Ectodermal cell (in vitro differentiated cells): ENCODE results near the gene SERPINE1.

Experiments
- H3K27ac ChIP-seq: 2 replicates; pipeline ENCODE4 v1.7.0; 2013; ENCODE audit warnings: mild to moderate bottlenecking, low read depth, low read length; ENCODE audit not compliant: insufficient read depth, poor library complexity, severe bottlenecking
- H3K27me3 ChIP-seq: 2 replicates; pipeline ENCODE4 v1.7.0; 2013; ENCODE audit warnings: mild to moderate bottlenecking, low read length; ENCODE audit not compliant: insufficient read depth, control insufficient read depth, poor library complexity, severe bottlenecking
- H3K36me3 ChIP-seq: one replicate; pipeline ENCODE4 v1.7.0; 2013; ENCODE audit warnings: low read length; ENCODE audit not compliant: control insufficient read depth, insufficient read depth
- H3K4me1 ChIP-seq: one replicate; pipeline ENCODE4 v1.7.0; 2013; ENCODE audit warnings: low read length; ENCODE audit not compliant: control insufficient read depth, insufficient read depth
- H3K4me3 ChIP-seq: 2 replicates; pipeline ENCODE4 v1.7.0; 2013; ENCODE audit warnings: low read depth, low read length, control low read depth; ENCODE audit not compliant: insufficient read depth
- H3K9me3 ChIP-seq: 2 replicates; pipeline ENCODE4 v1.7.0; 2013; ENCODE audit warnings: mild to moderate bottlenecking, low read length, moderate library complexity; ENCODE audit not compliant: control insufficient read depth
- WGBS, 2 experiments: methylation state at CpG; one replicate each; pipeline ENCODE4 v1.1.7; 2013; ENCODE audit warnings: missing lambda C conversion rate in 2 of 2; 5-methylcytosine and 5-hydroxymethylcytosine counted together

Gene SERPINE1

DNA sequence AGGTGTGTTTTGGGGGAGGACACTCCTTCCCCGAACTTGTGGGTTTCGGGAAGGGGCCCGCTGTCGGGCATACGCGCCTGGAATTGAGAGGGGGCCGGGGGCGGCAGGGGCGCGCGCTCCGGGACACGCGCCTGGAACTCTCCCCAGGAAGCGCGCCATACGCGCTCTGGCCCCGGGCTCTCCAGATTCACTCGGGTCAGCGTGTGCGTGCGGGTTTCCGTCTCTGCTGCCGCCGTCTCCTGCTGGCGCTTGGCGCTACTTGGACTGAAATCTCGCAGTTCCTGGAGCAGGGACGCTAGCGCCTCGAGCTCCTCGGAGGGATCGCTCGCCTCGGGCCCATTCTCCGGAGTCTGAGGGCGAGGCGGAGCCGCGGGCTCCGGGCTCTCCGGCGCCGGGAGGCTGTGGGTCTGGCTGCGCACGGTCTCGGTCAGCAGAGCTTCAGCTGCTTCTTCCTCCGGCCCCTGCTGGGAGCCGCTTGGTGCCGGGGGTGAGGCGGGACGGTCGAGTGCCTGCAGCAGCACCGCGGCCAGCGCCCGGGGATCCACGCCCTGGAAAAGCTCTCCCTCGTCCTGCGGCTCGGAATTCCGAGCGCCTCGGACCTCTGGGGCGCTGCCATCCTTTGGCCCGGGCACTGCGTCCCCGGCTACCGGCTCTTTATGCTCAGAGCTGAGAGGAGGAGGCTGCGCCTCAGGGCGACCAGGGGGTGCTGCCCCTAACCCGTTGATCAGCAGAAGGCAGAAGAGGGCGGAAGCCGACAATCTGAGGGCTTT is 37.4 kb downstream of the SERPINE1 start:
- Histone ChIP-seq H3K4me3 (peak overlapping the region; percentile 35), H3K4me1 (peaks cover 57% of the 10 kb centered on the region), H3K27ac (no peak overlapping the region), H3K9me3 (no peaks in the 10 kb centered on the region), H3K36me3 (no peaks in the 10 kb centered on the region), H3K27me3 (peaks cover 82% of the 10 kb centered on the region)
- WGBS, 2 experiments: 1% methylated on average over 75 of the region's 75 CpGs

DNA sequence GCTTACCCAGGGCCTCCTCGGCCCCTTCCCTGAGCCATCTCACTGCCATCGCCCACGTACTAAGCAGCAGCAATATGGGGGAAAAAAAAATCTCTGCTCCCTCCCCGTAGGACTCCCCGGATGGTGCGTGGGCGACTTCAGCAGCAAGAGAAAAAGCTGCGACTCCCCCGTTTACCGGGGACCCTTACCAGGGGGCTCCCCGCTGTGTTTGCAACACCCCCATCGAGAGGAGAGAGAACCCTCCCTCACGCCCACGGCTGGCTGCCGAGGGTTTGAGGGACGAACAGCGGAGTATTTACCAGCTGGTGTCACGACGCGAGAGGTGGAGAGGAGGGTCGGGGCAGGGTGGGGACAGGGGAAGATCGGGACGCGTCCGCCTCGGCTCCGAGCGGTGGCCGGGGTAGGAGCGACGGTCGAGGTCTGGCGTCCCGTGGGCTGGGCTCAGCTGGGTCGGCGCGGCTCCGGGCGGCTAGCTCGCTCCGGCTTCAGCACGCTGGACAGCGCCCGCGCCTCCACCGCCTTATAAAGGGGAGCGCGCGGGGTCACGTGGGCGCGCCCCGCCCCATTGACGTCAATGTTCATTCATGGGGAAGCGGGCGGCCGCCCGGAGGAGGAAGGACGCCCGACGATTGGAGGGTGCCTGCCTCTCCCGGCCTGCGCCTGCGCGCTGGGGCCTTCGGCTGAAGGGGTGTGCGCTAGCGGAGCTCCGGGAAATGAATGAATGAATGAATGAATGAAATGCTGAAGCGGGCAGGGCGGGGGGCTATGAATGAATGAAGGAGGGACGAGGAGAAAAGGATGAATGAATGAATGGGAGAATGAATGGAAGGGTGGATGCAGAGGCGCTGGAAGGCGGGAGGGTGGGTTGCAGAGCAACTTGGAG is 38.4 kb downstream of the SERPINE1 start, which contains the start of gene VGF:
Gene VGF, minus strand, starts transcription at position 495 of the 883 bp plus-strand sequence. CDS start 726 bp downstream, outside the sequence.
- Histone ChIP-seq H3K27me3 (peaks cover 93% of the 10 kb centered on the region), H3K27ac (no peak within 1 kb of the TSS), H3K9me3 (no peaks in the 10 kb centered on the region), H3K4me3 (peak within 1 kb of the TSS; percentile 35), H3K4me1 (peaks cover 61% of the 10 kb centered on the region), H3K36me3 (no peaks in the 10 kb centered on the region)
- 1% methylated on average over 74 of the region's 74 CpGs for WGBS, 2 experiments

- Histone ChIP-seq H3K27ac (no peak overlapping the region), H3K4me3 (peak overlapping the region; percentile 3), H3K9me3 (no peaks in the 10 kb centered on the region), H3K36me3 (no peaks in the 10 kb centered on the region), H3K27me3 (peaks cover 99% of the 10 kb centered on the region), H3K4me1 (peaks cover 59% of the 10 kb centered on the region)
- WGBS, 2 experiments: 1% methylated on average over 32 to 36 of the region's 38 CpGs
These were observed 39.2 kb downstream of the SERPINE1 start for GRCh38 chr7:101165958-101166647.

GRCh38 chr7:101166648-101166908 is 39.7 kb downstream of the SERPINE1 start:
- WGBS, 2 experiments: 0 to 2% methylated on average over 8 to 11 of the region's 11 CpGs
- Histone ChIP-seq H3K27me3 (peaks cover 99% of the 10 kb centered on the region), H3K9me3 (no peaks in the 10 kb centered on the region), H3K27ac (no peak overlapping the region), H3K36me3 (no peaks in the 10 kb centered on the region), H3K4me1 (peaks cover 59% of the 10 kb centered on the region), H3K4me3 (no peak overlapping the region)

DNA sequence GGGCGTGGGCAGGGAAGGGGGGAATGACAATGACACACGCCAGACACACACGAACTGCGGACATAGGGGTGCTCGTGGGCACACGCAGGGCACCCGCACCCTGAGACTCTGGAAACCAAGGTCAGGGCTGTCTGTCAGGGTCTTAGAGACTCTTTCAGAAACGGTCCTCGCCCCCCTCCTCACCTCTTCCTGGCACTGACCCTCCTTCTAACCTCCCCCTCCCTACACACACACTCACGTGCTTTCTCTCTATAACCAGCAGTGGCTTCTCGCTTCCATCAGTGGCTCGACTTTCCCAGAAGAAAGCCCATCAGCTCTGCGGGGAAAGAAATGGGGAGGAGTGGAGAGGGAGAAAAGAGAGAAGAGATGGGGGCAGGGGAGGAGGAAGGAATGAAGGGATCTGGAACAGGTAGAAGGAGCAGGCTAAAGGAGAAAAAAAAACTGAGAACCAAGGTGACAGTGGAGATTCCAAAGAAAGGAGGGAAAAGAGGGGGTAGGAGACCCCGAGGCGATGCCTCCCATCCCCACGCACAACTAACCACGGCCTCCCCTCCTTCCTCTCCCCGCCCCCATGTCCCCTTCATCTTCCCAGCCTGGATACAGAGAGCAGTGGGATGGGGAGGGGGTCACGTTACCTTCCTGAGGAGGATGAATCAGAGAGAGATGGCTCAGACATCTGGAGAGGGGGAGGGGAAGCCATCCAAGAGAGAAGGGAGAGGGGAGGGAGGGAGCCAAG is 40.2 kb downstream of the SERPINE1 start:
- Histone ChIP-seq H3K9me3 (no peaks in the 10 kb centered on the region), H3K36me3 (no peaks in the 10 kb centered on the region), H3K27me3 (peaks cover 99% of the 10 kb centered on the region), H3K27ac (no peak overlapping the region), H3K4me3 (no peak overlapping the region), H3K4me1 (peaks cover 60% of the 10 kb centered on the region)
- WGBS, 2 experiments: 1% methylated on average over 14 of the region's 19 CpGs

GRCh38 chr7:101167645-101168411 is 40.9 kb downstream of the SERPINE1 start:
- H3K27ac ChIP-seq: no peak overlapping the region
- WGBS, 2 experiments: 4 to 6% methylated on average over 12 of the region's 12 CpGs
- no peaks in the 10 kb centered on the region for H3K36me3 ChIP-seq
- no peak overlapping the region for H3K4me3 ChIP-seq
- peaks cover 61% of the 10 kb centered on the region for H3K4me1 ChIP-seq
- peaks cover 99% of the 10 kb centered on the region for H3K27me3 ChIP-seq
- no peaks in the 10 kb centered on the region for H3K9me3 ChIP-seq

DNA sequence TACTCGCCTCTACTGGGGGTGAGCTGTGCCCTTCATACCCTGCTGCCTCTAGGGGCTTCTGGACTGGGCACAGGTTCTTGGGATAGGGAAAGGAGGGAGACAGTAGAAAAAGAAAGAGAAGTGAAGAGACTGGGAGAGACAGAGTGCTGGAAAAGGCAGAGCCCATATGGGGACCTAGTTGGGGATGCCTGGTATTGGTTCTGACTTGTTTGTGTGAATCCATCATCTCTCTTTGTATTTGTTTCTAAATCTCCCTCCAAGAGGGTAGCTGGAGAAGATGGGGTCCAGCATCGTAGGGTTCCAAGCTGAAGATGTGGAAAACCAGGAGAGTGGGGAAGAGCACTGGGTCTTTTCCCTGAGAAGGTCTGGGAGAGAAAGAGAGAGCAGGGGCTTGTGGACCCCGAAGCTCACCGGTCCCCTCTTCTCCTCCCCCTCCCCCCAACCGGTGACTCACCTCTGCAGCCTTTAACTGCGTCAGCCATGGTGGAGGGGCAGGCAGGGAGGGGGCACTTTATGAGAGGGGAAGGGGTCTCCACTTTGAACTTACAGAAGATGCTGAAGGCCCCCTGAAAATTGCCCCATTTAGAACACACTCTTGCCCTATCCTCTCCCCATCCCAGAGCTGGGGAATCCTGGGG is 41.6 kb downstream of the SERPINE1 start:
- peaks cover 65% of the 10 kb centered on the region for H3K4me1 ChIP-seq
- no peak overlapping the region for H3K4me3 ChIP-seq
- H3K9me3 ChIP-seq: no peaks in the 10 kb centered on the region
- peaks cover 100% of the 10 kb centered on the region for H3K27me3 ChIP-seq
- H3K36me3 ChIP-seq: no peaks in the 10 kb centered on the region
- 8 to 21% methylated on average over 2 to 6 of the region's 6 CpGs for WGBS, 2 experiments
- no peak overlapping the region for H3K27ac ChIP-seq

- 1 to 3% methylated on average over 15 to 18 of the region's 18 CpGs for WGBS, 2 experiments
- H3K4me1 ChIP-seq: peaks cover 58% of the 10 kb centered on the region
- peaks cover 100% of the 10 kb centered on the region for H3K27me3 ChIP-seq
These were observed 42.4 kb downstream of the SERPINE1 start for GRCh38 chr7:101169110-101169837.

More at GRCh38 chr7:101169110-101169837, 42.4 kb downstream of the SERPINE1 start:
- no peaks in the 10 kb centered on the region for H3K36me3 ChIP-seq
- H3K4me3 ChIP-seq: no peak overlapping the region
- no peak overlapping the region for H3K27ac ChIP-seq
- H3K9me3 ChIP-seq: no peaks in the 10 kb centered on the region
